ENCODE data around the gene VWA3B. TPM values are rescaled to one million over a fixed set of nuclear protein-coding genes. Genes with fewer than 3 reads are reported as not detected.
"Not testable (repeated sequence)": the region's sequence is repeated elsewhere in the genome, so short reads cannot be mapped to it uniquely, and the experiment has no call there.

The VWA3B gene
- total RNA-seq, 1 donor from 2014 or later: not detected

GRCh38 chr2:98317214-98317613 lies 230.2 kb downstream of the VWA3B start:
- H3K4me3 Mint-ChIP-seq (ENCODE audit: unreplicated experiment): no peak overlapping the region
- peaks cover 17% of the 10 kb centered on the region for H3K9me3 Mint-ChIP-seq (ENCODE audit: unreplicated experiment)
- peaks cover 3% of the 10 kb centered on the region for H3K36me3 Mint-ChIP-seq (ENCODE audit: low read depth, unreplicated experiment)
- no peaks in the 10 kb centered on the region for H3K79me2 ChIP-seq (ENCODE audit: insufficient read depth, low read length)
- H4K20me1 ChIP-seq (ENCODE audit: insufficient read depth, low read length): no peaks in the 10 kb centered on the region
- no peak overlapping the region for H3K9ac ChIP-seq (ENCODE audit: low read length)
- H3K4me1 ChIP-seq (ENCODE audit: insufficient read depth, low read length): no peaks in the 10 kb centered on the region
- H2AFZ ChIP-seq (ENCODE audit: low read depth, low read length): no peak overlapping the region
- H3K4me3 ChIP-seq (ENCODE audit: insufficient read depth, low read depth, low read length): no peak overlapping the region
- no peak overlapping the region for H3K27ac ChIP-seq (ENCODE audit: low read depth, low read length)
- H3K4me2 ChIP-seq (ENCODE audit: low read length): no peak overlapping the region
- no peaks in the 10 kb centered on the region for H3K36me3 ChIP-seq (ENCODE audit: insufficient read depth, low read length)
- no peaks in the 10 kb centered on the region for H3K4me1 Mint-ChIP-seq (ENCODE audit: low read depth, unreplicated experiment)
- no peak for TF ChIP-seq EZH2 (IDR thresholded peaks at IDR 0.05; ENCODE audit: insufficient read depth, low read length)
- TF ChIP-seq CTCF (IDR thresholded peaks at IDR 0.05; ENCODE audit: insufficient read depth, low read depth, low read length): no peak
- H3K9me3 ChIP-seq (ENCODE audit: insufficient read depth, low read depth, low read length): peaks cover 8% of the 10 kb centered on the region
- H3K27me3 ChIP-seq (ENCODE audit: insufficient read depth, low read length): no peaks in the 10 kb centered on the region
- FAIRE-seq (no peak), DNase-seq (ENCODE audit: low read depth) (no peak)
- no peak overlapping the region for H3K27ac Mint-ChIP-seq (ENCODE audit: unreplicated experiment)
- H3K27me3 Mint-ChIP-seq (ENCODE audit: low read depth, unreplicated experiment): peaks cover 5% of the 10 kb centered on the region

GRCh38 chr2:98320171-98320570 lies 233.2 kb downstream of the VWA3B start:
- not testable (repeated sequence) for DNase-seq (ENCODE audit: low read depth); H3K36me3 ChIP-seq (ENCODE audit: insufficient read depth, low read length); H3K4me1 Mint-ChIP-seq (ENCODE audit: low read depth, unreplicated experiment); H3K4me1 ChIP-seq (ENCODE audit: insufficient read depth, low read length); H3K27ac ChIP-seq (ENCODE audit: low read depth, low read length); H3K27me3 Mint-ChIP-seq (ENCODE audit: low read depth, unreplicated experiment); H3K9me3 ChIP-seq (ENCODE audit: insufficient read depth, low read depth, low read length); H3K4me3 Mint-ChIP-seq (ENCODE audit: unreplicated experiment); H3K9ac ChIP-seq (ENCODE audit: low read length); H4K20me1 ChIP-seq (ENCODE audit: insufficient read depth, low read length); H3K79me2 ChIP-seq (ENCODE audit: insufficient read depth, low read length); H2AFZ ChIP-seq (ENCODE audit: low read depth, low read length); H3K36me3 Mint-ChIP-seq (ENCODE audit: low read depth, unreplicated experiment); FAIRE-seq; H3K27ac Mint-ChIP-seq (ENCODE audit: unreplicated experiment); H3K4me2 ChIP-seq (ENCODE audit: low read length); H3K27me3 ChIP-seq (ENCODE audit: insufficient read depth, low read length); H3K4me3 ChIP-seq (ENCODE audit: insufficient read depth, low read depth, low read length)
- H3K9me3 Mint-ChIP-seq (ENCODE audit: unreplicated experiment): peaks cover 26% of the 10 kb centered on the region

GRCh38 chr2:98324181-98324580 lies 237.2 kb downstream of the VWA3B start:
- H3K9me3 Mint-ChIP-seq (ENCODE audit: unreplicated experiment): peaks cover 24% of the 10 kb centered on the region
- no peak overlapping the region for H3K9ac ChIP-seq (ENCODE audit: low read length)
- no peaks in the 10 kb centered on the region for H4K20me1 ChIP-seq (ENCODE audit: insufficient read depth, low read length)
- no peaks in the 10 kb centered on the region for H3K36me3 ChIP-seq (ENCODE audit: insufficient read depth, low read length)
- TF ChIP-seq CTCF (IDR thresholded peaks at IDR 0.05; ENCODE audit: insufficient read depth, low read depth, low read length) (no peak), EZH2 (IDR thresholded peaks at IDR 0.05; ENCODE audit: insufficient read depth, low read length) (no peak)
- no peak overlapping the region for H3K4me3 ChIP-seq (ENCODE audit: insufficient read depth, low read depth, low read length)
- FAIRE-seq: no peak
- peaks cover 6% of the 10 kb centered on the region for H3K36me3 Mint-ChIP-seq (ENCODE audit: low read depth, unreplicated experiment)
- no peaks in the 10 kb centered on the region for H3K27me3 ChIP-seq (ENCODE audit: insufficient read depth, low read length)
- no peak overlapping the region for H3K27ac Mint-ChIP-seq (ENCODE audit: unreplicated experiment)
- H3K4me1 Mint-ChIP-seq (ENCODE audit: low read depth, unreplicated experiment): no peaks in the 10 kb centered on the region
- no peak overlapping the region for H3K4me2 ChIP-seq (ENCODE audit: low read length)
- H3K27me3 Mint-ChIP-seq (ENCODE audit: low read depth, unreplicated experiment): no peaks in the 10 kb centered on the region
- no peaks in the 10 kb centered on the region for H3K4me1 ChIP-seq (ENCODE audit: insufficient read depth, low read length)
- H3K27ac ChIP-seq (ENCODE audit: low read depth, low read length): no peak overlapping the region
- H3K9me3 ChIP-seq (ENCODE audit: insufficient read depth, low read depth, low read length): peaks cover 8% of the 10 kb centered on the region
- no peaks in the 10 kb centered on the region for H3K79me2 ChIP-seq (ENCODE audit: insufficient read depth, low read length)
- DNase-seq (ENCODE audit: low read depth): peak; percentile 40
- no peak overlapping the region for H3K4me3 Mint-ChIP-seq (ENCODE audit: unreplicated experiment)
- no peak overlapping the region for H2AFZ ChIP-seq (ENCODE audit: low read depth, low read length)

All from astrocyte (in vitro differentiated cells and primary cell).